K562 (cell line): ENCODE measurements around the gene STX1A. TPM values are rescaled to one million over a fixed set of nuclear protein-coding genes. Genes with fewer than 3 reads are reported as not detected.

Source experiments
- E2F6 ChIP-seq, 2 experiments: IDR thresholded peaks; 2 replicates each; pipeline ENCODE4 v1.6.1; 2011; ENCODE audit warnings: borderline replicate concordance in 1 of 2, control low read depth in 1 of 2, low read depth in 1 of 2, low read length in 1 of 2, mild to moderate bottlenecking in 1 of 2, mixed read lengths in 1 of 2, moderate library complexity in 1 of 2; ENCODE audit not compliant: insufficient read depth in 1 of 2, insufficient read length in 1 of 2, poor library complexity in 1 of 2, severe bottlenecking in 1 of 2; ENCODE audit errors: extremely low read depth in 1 of 2
- HNRNPLL ChIP-seq: fragments of 200-400 bp; formaldehyde crosslinking; IDR thresholded peaks from 2 replicates; pipeline ENCODE4 v1.6.1; 2017; ENCODE audit warnings: low read length, low read depth, mild to moderate bottlenecking; ENCODE audit not compliant: poor library complexity, severe bottlenecking
- IRF9 ChIP-seq: fragments of 450-650 bp; IDR thresholded peaks from 2 replicates; pipeline ENCODE4 v1.6.1; 2016; ENCODE audit warnings: missing biosample characterization, missing genetic modification characterization
- JUND ChIP-seq, 2 experiments: IDR thresholded peaks; 2 replicates in 1 of 2; 3 replicates in 1 of 2; pipeline ENCODE4 v1.6.1; 2011; ENCODE audit warnings: borderline replicate concordance in 2 of 2, low read depth in 2 of 2, low read length in 2 of 2, improper control_type of control experiment in 1 of 2, missing biosample characterization in 1 of 2, missing genetic modification characterization in 1 of 2, missing genetic modification reagents in 1 of 2
- MBD2 ChIP-seq: sonication (generic); IDR thresholded peaks from 2 replicates; pipeline ENCODE4 v1.6.1; 2016; ENCODE audit warnings: low read depth, borderline replicate concordance
- RREB1 ChIP-seq: fragments of 250-450 bp; sonication (Bioruptor Pico); IDR thresholded peaks from 2 replicates; pipeline ENCODE4 v1.4.0; 2020
- SOX6 ChIP-seq: fragments of 450-650 bp; IDR thresholded peaks from 2 replicates; pipeline ENCODE4 v1.6.1; 2014; ENCODE audit warnings: mild to moderate bottlenecking
- TAF9B ChIP-seq: fragments of 450-650 bp; IDR thresholded peaks from 2 replicates; pipeline ENCODE4 v1.6.1; 2018; ENCODE audit warnings: mild to moderate bottlenecking; ENCODE audit not compliant: partially characterized antibody
- ZNF140 ChIP-seq: fragments of 250-450 bp; sonication (Bioruptor Pico); IDR thresholded peaks from 2 replicates; pipeline ENCODE4 v1.8.0; 2021; ENCODE audit warnings: moderate library complexity, mild to moderate bottlenecking, inconsistent platforms
- ZNF174 ChIP-seq: fragments of 250-450 bp; sonication (Bioruptor Pico); IDR thresholded peaks from 2 replicates; pipeline ENCODE4 v1.4.0; 2020; ENCODE audit warnings: mild to moderate bottlenecking
- ZNF277 ChIP-seq: fragments of 250-450 bp; sonication (Bioruptor Pico); IDR thresholded peaks from 2 replicates; pipeline ENCODE4 v1.8.0; 2022; ENCODE audit warnings: inconsistent platforms, mild to moderate bottlenecking, moderate library complexity, borderline replicate concordance
- ZNF347 ChIP-seq: fragments of 450-650 bp; formaldehyde crosslinking; IDR thresholded peaks from 2 replicates; pipeline ENCODE4 v1.4.0; 2020; ENCODE audit warnings: low read depth, mild to moderate bottlenecking, moderate library complexity
- ZNF384 ChIP-seq: IDR thresholded peaks from 2 replicates; pipeline ENCODE4 v1.6.1; 2012; ENCODE audit warnings: low read depth, low read length, improper control_type of control experiment
- ZNF830 ChIP-seq: fragments of 250-450 bp; sonication (Bioruptor Pico); IDR thresholded peaks from 2 replicates; pipeline ENCODE4 v1.5.0; 2021; ENCODE audit warnings: mild to moderate bottlenecking
- polyA plus RNA-seq, 8 experiments: library from polyadenylated mRNA; depleted of rRNA in 4 of 8; stranded (reverse) in 5 of 8; unstranded in 3 of 8; fragments of >200 nt; fragmentation: Nextera tagmentation in 2 of 8; fragmentation: Illumina TruSeq in 1 of 8; extraction: Ambion mirVana in 2 of 8; extraction: Trizol in 1 of 8; gene quantifications; 2 replicates each; pipeline versions ENCODE4 v1.2.1 to v1.2.3, GENCODE V29; 2011 to 2014; ENCODE audit warnings: inconsistent platforms in 1 of 8, missing spikeins in 1 of 8
- total RNA-seq, 7 experiments: library from RNA; depleted of rRNA in 6 of 7; stranded (reverse); fragments of >200 nt in 6 of 7; fragmentation: Illumina TruSeq in 2 of 7; extraction: Trizol in 2 of 7; gene quantifications; 2 replicates each; pipeline versions ENCODE4 v1.2.1 to v1.2.3, GENCODE V29; 2011 to 2021; ENCODE audit warnings: low replicate concordance in 1 of 7

STX1A gene
- total and polyA plus RNA-seq, 9 of the 15 experiments (the other 6 are each of a cell fraction or from before 2014, with no cell fraction given) = 0.04 to 15.1 (median 6.3) TPM

- TF ChIP-seq ZNF384 = no peak
- TF ChIP-seq ZNF347 (CRISPR knock-in tag) = no peak
- no peak for TF ChIP-seq IRF9 (tag)
- no peak for TF ChIP-seq ZNF277
- TF ChIP-seq ZNF140 (CRISPR knock-in tag) = no peak
- TF ChIP-seq HNRNPLL = peak; percentile 10
- TF ChIP-seq SOX6 = no peak
- no peak for TF ChIP-seq MBD2
- peak; percentile 38 to 84 for TF ChIP-seq E2F6 (IDR thresholded peaks at IDR 0.05; ENCODE audit: borderline replicate concordance in 1 of 2, extremely low read depth in 1 of 2, insufficient read depth in 1 of 2, insufficient read length in 1 of 2, low read depth in 1 of 2, low read length in 1 of 2, poor library complexity in 1 of 2, severe bottlenecking in 1 of 2)
- TF ChIP-seq TAF9B = no peak
- TF ChIP-seq ZNF830 = peak; percentile 25; the same call in 1 of the 2 replicates
- TF ChIP-seq JUND (IDR thresholded peaks at IDR 0.05; ENCODE audit: borderline replicate concordance, low read depth, low read length) = no peak
- TF ChIP-seq JUND (tag; IDR thresholded peaks at IDR 0.05; ENCODE audit: borderline replicate concordance, low read depth, low read length) = no peak
- no peak for TF ChIP-seq RREB1 (CRISPR knock-in tag)
- TF ChIP-seq ZNF174 (CRISPR knock-in tag) = no peak
Measured at GRCh38 chr7:73718905-73719805, at the start of gene STX1A (continued).
